ENCODE measurements around the gene NLRP3.

The NLRP3 gene

GRCh38 chr1:247482747-247483146 is 66.8 kb downstream of the NLRP3 start:
- DNase-seq (ENCODE audit: low spot score in 2 of 2) (no peak), ATAC-seq (ENCODE audit: low read depth) (no peak)
- no peaks in the 10 kb centered on the region for H3K4me1 Mint-ChIP-seq
- H3K36me3 Mint-ChIP-seq: no peaks in the 10 kb centered on the region
- no peak overlapping the region for H3K4me3 Mint-ChIP-seq
- no peak overlapping the region for H3K27ac Mint-ChIP-seq
- no peaks in the 10 kb centered on the region for H3K27me3 Mint-ChIP-seq
- H3K9me3 Mint-ChIP-seq: no peaks in the 10 kb centered on the region

GRCh38 chr1:247487057-247487456 is 71.1 kb downstream of the NLRP3 start:
- DNase-seq (ENCODE audit: low spot score in 2 of 2) (peak; percentile 26 to 37), ATAC-seq (ENCODE audit: low read depth) (peak; percentile 78)
- no peak overlapping the region for H3K4me3 Mint-ChIP-seq
- H3K27me3 Mint-ChIP-seq: peaks cover 10% of the 10 kb centered on the region
- H3K27ac Mint-ChIP-seq: no peak overlapping the region
- no peaks in the 10 kb centered on the region for H3K9me3 Mint-ChIP-seq
- no peaks in the 10 kb centered on the region for H3K36me3 Mint-ChIP-seq
- no peaks in the 10 kb centered on the region for H3K4me1 Mint-ChIP-seq

DNA sequence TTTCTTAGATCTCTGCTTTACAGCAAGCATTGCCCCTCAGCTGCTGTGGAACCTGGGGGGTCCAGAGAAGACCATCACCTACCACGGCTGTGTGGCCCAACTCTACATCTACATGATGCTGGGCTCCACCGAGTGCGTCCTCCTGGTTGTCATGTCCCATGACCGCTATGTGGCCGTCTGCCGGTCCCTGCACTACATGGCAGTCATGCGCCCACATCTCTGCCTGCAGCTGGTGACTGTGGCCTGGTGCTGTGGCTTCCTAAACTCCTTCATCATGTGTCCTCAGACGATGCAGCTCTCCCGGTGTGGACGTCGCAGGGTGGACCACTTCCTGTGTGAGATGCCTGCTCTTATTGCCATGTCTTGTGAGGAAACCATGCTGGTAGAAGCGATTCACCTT is 75.4 kb downstream of the NLRP3 start:
- no peak for DNase-seq (ENCODE audit: low spot score in 2 of 2)
- Mint-ChIP-seq H3K36me3 (no peaks in the 10 kb centered on the region), H3K27ac (no peak overlapping the region), H3K4me1 (no peaks in the 10 kb centered on the region), H3K4me3 (no peak overlapping the region), H3K9me3 (no peaks in the 10 kb centered on the region), H3K27me3 (peaks cover 14% of the 10 kb centered on the region)
- ATAC-seq (ENCODE audit: low read depth): no peak

DNA sequence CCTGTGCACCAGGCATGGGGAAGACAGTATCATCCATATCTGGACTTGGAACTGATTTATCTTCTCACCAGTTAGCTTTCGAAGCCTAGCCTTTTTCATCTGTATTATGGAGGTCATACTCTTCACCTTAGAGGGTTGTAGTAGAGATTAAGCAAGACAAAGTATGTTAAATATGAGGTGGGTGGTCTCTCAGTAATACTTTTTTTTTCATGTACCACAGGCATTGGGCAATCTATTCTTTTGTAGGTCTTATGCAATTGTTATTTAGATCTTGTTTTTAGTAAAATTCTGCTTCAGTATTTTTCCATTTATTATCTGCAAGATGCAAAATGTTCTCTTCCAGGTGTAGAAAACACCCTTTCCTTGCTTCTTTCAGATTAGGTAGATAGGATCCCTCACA is 77.1 kb downstream of the NLRP3 start:
- Mint-ChIP-seq H3K4me3 (no peak overlapping the region), H3K27me3 (peaks cover 12% of the 10 kb centered on the region), H3K36me3 (no peaks in the 10 kb centered on the region), H3K4me1 (no peaks in the 10 kb centered on the region), H3K9me3 (no peaks in the 10 kb centered on the region), H3K27ac (no peak overlapping the region)
- no peak for ATAC-seq (ENCODE audit: low read depth)
- no peak for DNase-seq (ENCODE audit: low spot score in 2 of 2)

DNA sequence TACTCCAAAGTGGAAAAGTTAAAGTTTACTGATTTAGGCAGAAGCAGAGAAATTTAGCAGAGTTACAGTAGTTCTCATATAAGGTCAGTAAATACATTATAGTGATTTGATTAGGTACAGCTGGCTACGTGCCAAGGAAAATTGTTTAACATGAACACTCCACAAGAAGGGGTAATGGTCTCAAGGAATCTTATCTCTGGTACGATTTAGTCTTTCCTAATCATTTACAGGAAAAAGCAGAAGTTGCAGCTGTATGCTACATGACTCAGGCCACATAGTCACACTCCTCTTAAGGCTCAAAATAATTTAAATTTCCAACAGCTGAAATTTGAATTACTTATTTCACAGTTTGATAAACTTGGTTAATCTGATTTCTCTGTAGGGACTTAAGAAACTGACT is 78.8 kb downstream of the NLRP3 start:
- H3K4me3 Mint-ChIP-seq: no peak overlapping the region
- H3K9me3 Mint-ChIP-seq: no peaks in the 10 kb centered on the region
- ATAC-seq (ENCODE audit: low read depth): no peak
- no peaks in the 10 kb centered on the region for H3K36me3 Mint-ChIP-seq
- no peak overlapping the region for H3K27ac Mint-ChIP-seq
- no peak for DNase-seq (ENCODE audit: low spot score in 2 of 2)
- H3K27me3 Mint-ChIP-seq: peaks cover 11% of the 10 kb centered on the region
- H3K4me1 Mint-ChIP-seq: no peaks in the 10 kb centered on the region

DNA sequence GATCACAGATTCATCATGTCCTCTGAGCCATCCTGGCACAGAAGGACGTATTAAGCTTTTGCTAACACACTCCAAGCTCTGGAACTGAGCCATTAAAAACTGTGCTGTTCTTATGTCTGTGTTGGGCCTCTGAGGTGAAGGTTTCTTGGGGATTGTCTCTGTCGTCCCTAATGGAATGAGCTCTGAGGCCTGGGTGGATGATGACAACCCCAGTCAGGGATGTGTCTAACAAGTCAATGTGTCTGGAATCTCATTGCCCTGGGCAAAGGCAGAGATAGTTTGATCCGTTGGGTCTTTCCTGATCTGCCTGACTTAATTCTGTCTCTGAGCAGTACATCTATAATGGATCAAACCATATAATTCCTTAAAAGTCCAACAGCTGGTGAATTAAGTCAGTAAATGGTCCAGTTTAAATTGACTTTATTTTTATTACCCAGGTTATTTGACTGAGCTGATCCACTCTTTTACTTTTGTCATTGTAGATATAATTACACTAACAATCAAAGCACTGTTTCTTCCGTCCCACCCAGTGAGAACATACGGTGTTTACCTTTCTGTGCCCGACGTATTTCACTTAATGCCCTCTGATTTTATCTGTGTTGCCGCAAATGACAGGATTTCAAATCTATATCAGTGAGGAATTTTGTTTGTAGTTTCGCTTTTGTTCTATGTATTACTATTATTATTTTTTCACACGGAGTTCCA is 80.8 kb downstream of the NLRP3 start:
- ATAC-seq (ENCODE audit: low read depth) (no peak), DNase-seq (ENCODE audit: low spot score in 2 of 2) (no peak)
- Mint-ChIP-seq H3K27ac (no peak overlapping the region), H3K27me3 (peaks cover 6% of the 10 kb centered on the region), H3K4me3 (no peak overlapping the region), H3K4me1 (no peaks in the 10 kb centered on the region), H3K9me3 (no peaks in the 10 kb centered on the region), H3K36me3 (no peaks in the 10 kb centered on the region)
